Inferior parietal cortex (tissue), 1 donor: Measurements from ENCODE around the gene TLE6.
"Not testable (repeated sequence)": the region's sequence is repeated elsewhere in the genome, so short reads cannot be mapped to it uniquely, and the experiment has no call there.

ENCODE experiments used
- DNase-seq: peaks from one replicate; pipeline ENCODE4 v3.0.0-alpha.2; 2016; ENCODE audit errors: extremely low spot score

TLE6 gene

GRCh38 chr19:2974342-2975041 is 2.9 kb upstream of the TLE6 start:
- no peak for DNase-seq

DNA sequence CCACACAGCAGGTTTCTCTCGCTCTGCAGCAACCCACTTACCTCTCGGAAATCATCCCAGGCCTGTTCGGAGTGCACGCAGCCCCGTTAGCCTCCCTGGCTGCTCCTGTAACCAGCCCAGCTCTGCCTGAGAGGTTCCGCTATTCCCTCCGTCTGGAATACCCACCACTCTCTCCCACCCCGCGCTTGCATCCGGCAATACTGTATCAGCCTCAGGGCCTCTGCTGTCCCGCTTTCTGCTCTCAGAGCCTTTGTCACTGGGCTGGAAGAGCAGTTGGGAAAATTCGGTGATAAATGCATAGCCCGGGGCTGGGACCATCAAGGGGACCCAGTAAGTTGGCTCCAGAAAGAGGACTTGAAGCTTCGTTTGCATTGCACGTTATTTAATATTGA is 759 bp upstream of the TLE6 start:
- no peak for DNase-seq

- DNase-seq = no peak
Measured at GRCh38 chr19:2977746-2978138, 378 bp downstream of the TLE6 start.

DNA sequence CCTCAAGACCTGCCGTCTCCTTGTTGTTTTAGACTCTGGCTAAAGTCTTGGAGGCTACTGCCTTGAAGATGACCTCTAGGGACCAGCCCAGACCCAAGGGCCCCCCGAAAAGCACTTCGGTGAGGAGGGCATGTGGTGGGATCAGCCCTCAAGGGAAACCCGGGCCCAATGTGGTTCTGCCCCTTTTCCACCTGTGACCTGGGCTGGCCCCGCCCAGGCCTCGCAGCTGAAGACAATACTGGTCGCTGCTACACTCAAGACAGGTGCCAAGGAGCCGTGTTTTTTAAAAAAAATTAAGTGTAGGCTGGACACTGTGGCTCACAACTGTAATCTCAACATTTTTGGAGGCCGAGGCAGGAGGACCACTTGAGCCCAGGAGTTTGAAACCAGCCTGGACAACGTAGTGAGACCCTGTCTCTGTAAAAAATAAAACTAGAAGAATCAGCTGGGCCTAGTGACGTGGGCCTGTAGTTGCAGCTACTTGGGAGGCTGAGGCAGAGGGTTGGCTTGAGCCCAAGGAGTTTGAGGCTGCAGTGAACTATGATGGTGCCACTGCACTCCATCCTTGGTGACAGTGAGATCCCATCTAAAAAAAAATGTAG is 903 bp downstream of the TLE6 start:
- DNase-seq = no peak

DNA sequence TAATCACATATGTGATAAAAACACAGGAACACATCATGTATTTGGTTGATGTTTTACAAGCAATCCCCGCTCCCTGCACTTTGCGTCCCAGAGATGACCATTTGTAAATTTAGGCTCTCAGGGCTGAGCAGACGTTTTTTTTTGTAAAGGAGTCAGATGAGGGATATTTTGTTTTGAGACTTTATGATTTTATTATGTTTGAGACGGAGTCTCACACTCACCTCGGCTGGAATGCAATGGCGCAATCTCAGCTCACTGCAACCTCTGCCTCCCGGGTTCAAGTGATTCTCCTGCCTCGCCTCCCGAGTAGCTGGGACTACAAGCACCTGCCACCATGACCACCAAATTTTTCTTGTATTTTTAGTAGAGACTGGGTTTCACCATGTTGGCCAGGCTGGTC is 1.4 kb downstream of the TLE6 start:
- DNase-seq = no peak

DNA sequence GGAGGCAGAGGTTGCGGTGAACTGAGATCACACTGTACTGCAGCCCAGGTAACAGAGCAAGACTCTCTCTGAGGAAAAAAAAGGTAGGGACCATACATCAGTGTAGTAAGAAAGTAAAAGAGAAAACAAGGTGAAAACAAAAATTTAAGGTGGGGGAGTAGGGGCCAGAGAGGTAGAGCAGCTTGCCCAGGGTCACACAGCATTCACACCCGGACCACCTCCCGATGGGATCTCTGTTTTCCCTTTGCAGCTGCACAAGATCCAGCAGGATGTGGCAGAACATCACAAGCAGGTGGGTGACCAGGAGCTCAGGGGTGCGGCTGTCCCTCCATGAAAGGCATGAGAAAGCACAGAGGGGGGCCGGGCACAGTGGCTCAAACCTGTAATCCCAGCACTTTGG is 4.5 kb downstream of the TLE6 start:
- no peak for DNase-seq

DNA sequence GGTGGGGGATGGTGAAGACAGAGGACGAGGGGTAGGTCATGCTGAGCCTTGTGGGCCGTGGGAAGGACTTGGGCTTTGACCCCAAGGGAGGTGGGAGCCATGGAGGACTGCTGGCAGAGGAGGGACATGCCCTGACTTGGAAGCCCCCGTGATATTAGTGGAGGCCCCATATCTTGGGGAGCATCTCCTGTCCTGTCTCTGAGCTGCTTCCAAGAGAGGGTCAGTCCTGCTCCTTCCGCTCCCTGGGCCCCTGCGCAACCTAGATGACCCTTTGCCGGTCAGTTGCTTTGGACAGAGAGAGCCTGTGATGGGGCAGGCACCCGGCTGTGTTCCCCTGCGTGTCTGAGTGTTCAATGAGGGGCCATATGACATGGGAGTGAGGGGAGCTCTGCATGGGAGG is 5.2 kb downstream of the TLE6 start:
- no peak for DNase-seq

DNA sequence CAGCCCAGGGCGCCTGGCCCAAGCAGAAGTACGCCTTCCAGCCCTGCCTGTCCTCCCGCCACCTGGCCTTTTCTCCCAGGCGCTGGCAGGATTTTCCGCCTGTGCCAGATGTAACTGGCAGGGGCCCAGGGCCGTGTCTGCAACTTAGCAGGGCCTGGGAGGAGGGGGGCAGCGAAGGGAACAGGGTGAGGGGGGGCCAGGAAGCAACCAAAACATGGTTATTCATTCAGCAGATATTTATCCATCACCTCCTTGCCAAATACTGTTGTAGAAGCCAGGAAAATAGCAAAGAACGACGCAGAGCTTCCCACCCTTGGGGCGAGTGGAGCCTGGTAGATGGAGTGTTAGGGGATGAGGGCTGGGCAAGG is 5.6 kb downstream of the TLE6 start:
- peak; percentile 31 for DNase-seq

- no peak for DNase-seq
Measured at GRCh38 chr19:2983351-2984214, 6.2 kb downstream of the TLE6 start.

- no peak for DNase-seq
Measured at GRCh38 chr19:2984215-2984528, 6.8 kb downstream of the TLE6 start.

GRCh38 chr19:2986951-2987524 is 9.7 kb downstream of the TLE6 start:
- DNase-seq = no peak

DNA sequence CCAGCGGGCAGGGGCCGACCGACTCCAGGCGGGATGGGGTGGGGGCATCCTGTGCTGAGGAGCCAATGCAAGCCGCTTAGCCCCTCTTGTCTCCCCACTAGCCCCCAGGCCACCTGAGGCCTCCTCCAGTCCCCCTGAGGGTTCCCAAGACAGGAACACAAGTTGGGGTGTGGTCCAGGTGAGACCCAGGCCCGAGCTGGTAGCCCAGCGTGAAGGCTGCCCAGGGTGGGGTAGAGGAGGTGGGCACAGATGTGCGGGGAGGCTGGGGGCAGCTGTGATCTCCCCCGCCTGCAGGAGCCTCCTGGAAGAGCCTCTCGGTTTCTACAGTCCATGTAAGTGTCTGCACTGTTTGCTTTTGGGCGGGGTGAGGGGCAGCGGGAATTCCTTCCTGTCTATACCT is 10.4 kb downstream of the TLE6 start:
- no peak for DNase-seq

DNA sequence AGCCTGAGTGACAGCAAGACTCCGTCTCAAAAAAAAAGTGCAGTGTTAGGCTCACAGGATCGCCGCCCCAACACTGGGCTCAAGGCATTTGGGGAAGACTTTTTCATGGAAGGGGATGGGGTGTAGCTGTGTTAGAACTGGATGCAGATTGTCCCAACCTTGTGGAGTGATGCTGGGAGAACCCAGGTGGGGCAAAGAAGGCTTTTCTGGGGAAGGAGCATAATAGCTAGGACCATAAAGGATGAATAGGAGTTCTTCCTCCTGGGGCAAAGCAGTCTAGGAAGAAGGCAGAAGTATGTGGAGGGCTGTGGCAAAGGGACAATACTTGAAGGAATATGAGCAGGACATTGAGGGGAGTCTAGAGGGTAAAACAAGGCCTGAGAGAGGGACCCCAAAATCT is 11.2 kb downstream of the TLE6 start:
- DNase-seq = no peak

- DNase-seq = no peak
Measured at GRCh38 chr19:2989236-2989946, 12.0 kb downstream of the TLE6 start.

- not testable (repeated sequence) for DNase-seq
Measured at GRCh38 chr19:2992333-2992732, 15.0 kb downstream of the TLE6 start.

DNA sequence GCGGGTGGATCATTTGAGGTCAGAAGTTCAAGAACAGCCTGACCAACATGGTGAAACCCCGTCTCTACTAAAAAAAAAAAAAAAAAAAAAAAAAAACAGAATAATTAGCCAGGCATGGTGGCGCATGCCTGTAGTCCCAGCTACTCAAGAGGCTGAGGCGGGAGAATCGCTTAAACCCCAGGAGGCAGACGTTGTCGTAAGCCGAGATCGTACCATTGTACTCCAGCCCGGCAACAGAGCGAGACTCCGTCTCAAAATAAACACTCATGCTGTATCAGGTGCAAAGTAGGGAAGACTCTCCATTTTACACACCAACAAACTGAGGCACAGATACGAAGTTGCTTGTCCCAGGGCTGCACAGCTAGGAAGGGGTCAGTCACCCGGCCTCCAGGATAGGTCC is 15.6 kb downstream of the TLE6 start:
- no peak for DNase-seq

DNA sequence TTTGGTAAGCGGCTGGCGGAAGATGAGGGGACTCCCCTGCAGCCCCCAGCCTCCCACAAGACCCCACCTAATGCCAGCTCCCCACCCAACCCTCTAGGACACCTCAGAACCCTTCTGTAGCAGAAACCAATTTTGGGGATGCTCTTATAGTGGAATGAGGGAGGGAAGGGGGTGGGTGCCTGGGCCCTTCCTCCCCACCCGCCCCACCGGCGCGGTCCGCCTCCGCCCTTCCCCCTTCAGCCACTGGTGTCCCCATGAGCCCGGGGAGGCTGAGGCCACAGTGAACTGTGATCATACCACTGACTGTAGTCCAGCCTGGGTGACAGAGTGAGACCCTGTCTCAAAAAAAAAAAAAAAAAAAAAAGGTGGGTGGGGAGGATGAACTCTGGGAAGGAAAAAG is 16.2 kb downstream of the TLE6 start:
- DNase-seq = no peak

DNA sequence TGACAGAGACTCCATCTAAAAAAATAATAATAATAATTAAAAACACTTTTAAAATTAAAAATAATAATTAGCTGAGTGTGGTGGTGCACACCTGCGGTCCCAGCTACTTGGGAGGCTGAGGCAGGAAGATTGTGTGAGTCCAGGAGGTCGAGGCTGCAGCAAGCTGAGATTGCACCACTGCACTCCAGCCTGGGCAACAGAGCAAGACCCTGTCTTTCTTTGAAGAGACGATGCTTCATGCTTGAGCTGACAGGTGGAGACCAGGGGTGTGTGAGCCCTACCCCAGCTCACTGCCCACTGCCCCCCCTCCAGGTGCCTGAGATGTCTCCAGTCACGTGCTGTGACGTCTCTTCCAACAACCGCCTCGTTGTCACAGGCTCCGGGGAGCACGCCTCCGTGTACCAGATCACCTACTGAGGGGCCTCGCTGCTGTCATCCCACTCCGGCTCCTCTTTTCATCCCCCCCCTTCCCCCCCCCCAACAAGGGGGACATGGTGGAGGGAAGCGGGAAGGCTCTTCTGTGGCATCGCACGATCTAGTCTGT is 17.3 kb downstream of the TLE6 start:
- no peak for DNase-seq

DNA sequence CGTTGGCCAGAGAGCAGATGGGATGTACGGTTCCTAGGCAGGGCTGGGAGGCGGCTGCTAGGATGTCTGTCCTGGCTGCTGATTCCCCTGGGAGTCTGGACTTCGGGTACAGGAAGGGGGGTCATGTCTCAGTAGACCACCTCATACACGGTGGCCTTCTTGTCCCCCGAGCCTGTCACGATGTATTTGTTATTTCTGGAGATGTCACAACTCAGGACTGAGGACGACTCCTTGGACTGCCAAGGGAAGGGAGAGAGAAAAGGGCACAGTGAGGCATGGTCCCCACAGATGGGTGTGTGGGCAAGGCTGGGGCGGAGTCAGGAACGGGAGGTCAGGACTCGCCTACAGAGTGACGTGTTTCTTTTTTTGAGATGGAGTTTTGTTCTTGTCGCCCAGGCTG is 20.4 kb downstream of the TLE6 start:
- DNase-seq = no peak

GRCh38 chr19:2998642-2999041 is 21.3 kb downstream of the TLE6 start:
- no peak for DNase-seq

DNA sequence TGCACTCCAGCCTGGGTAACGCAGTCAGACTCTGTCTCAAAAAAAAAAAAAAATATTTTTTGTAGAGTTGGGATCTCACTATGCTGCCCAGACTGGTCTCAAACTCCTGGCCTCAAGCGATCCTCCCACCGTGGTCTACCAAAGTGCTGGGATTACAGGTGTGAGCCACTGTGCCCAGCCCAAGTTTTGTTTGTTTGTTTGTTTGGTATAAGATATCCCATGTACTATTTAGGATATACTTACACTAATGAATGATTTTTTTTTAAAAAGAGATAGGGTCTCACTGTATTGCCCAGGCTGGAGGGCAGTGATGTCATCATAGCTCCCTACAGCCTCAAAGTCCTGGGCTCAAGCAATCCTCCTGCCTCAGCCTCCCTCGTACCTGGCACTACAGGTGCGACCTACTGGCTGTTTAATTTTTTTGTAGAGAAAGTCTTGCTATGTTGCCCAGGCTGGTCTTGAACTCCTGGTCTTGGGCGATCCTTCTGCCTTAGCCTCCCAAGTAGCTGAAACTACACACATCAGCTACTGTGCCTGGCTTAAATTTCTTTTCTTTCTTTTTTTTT is 24.0 kb downstream of the TLE6 start:
- no peak for DNase-seq

DNA sequence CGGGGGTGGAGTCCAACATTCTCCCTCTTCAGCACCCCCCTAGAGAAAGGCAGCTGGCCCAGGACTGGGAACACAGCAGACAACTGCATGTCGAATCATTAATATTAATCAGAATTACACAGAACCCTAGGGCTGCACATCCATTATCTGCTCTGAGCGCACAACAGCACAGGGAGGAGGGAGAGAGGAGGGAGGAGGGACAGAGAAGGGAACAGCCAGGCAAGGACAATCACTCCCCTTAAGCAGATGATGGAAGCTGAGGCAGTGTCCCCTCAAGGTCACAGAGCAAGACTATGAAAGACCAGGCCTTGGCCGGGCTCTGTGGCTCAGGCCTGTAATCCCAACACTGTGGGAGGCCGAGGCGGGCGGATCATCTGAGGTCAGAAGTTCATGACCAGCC is 25.7 kb downstream of the TLE6 start:
- DNase-seq = no peak
